ENCODE measurements around the gene JAKMIP2. TPM values are rescaled to one million over a fixed set of nuclear protein-coding genes. Genes with fewer than 3 reads are reported as not detected.

JAKMIP2 gene
- total and polyA plus RNA-seq, 11 donors = under 0.01 to 1.5 (median 0.16) TPM; not detected in 1

- peaks cover 0 to 5% (median 0%) of the 10 kb centered on the region in 12 donors for H3K4me1 ChIP-seq
- DNase-seq (no peak), ATAC-seq (no peak)
- no peaks in the 10 kb centered on the region for H3K9me3 ChIP-seq
- TF ChIP-seq POLR2A (IDR thresholded peaks at IDR 0.05) = no peak
- TF ChIP-seq CTCF (IDR thresholded peaks at IDR 0.05) = no peak
- no peaks in the 10 kb centered on the region for H3K27me3 ChIP-seq
- no peaks in the 10 kb centered on the region for H3K36me3 ChIP-seq
- H3K4me3 ChIP-seq = no peak overlapping the region
- intact Hi-C loops (cut with DNase I) = no loop called here
- no peak overlapping the region for H3K27ac ChIP-seq
- WGBS, 4 donors = 72 to 86% (median 78%) methylated on average over 1 of the region's 1 CpG
These were observed 111.7 kb downstream of the JAKMIP2 start for GRCh38 chr5:147670815-147671214.

GRCh38 chr5:147669169-147669869 lies 113.2 kb downstream of the JAKMIP2 start:
- WGBS, 4 donors = 23 to 30% (median 28%) methylated on average over 9 of the region's 9 CpGs
- Histone ChIP-seq H3K9me3 (no peaks in the 10 kb centered on the region), H3K27me3 (no peaks in the 10 kb centered on the region), H3K4me1 (peaks cover 0 to 5% (median 0%) of the 10 kb centered on the region in 12 donors), H3K27ac (peak overlapping the region in 1 of 12 donors; percentile 29), H3K4me3 (no peak overlapping the region), H3K36me3 (no peaks in the 10 kb centered on the region)
- ATAC-seq (peak in 1 of 4 donors; percentile 47), DNase-seq (no peak)
- intact Hi-C loops (cut with DNase I) = loop anchor here in 1 of 10 donors (10.0 kb wide), 1 partner anchor 105 kb away; no protein-coding TSS in a partner anchor
- TF ChIP-seq POLR2A (IDR thresholded peaks at IDR 0.05) (no peak), CTCF (IDR thresholded peaks at IDR 0.05) (no peak)

- WGBS, 4 donors = 88 to 93% (median 90%) methylated on average over 2 of the region's 2 CpGs
- intact Hi-C loops (cut with DNase I) = loop anchor here in 1 of 10 donors (10.0 kb wide), 1 partner anchor 106 kb away; no protein-coding TSS in a partner anchor
- no peak for ATAC-seq
- Histone ChIP-seq H3K4me1 (peaks cover 0 to 5% (median 0%) of the 10 kb centered on the region in 12 donors), H3K4me3 (no peak overlapping the region), H3K27ac (no peak overlapping the region), H3K27me3 (no peaks in the 10 kb centered on the region), H3K9me3 (no peaks in the 10 kb centered on the region), H3K36me3 (no peaks in the 10 kb centered on the region)
- no peak for DNase-seq
- TF ChIP-seq POLR2A (IDR thresholded peaks at IDR 0.05) (no peak), CTCF (IDR thresholded peaks at IDR 0.05) (no peak)
These were observed 114.1 kb downstream of the JAKMIP2 start for GRCh38 chr5:147668385-147668784.

- WGBS, 4 donors = 67 to 98% (median 87%) methylated on average over 1 of the region's 1 CpG
These were observed 115.2 kb downstream of the JAKMIP2 start for GRCh38 chr5:147667363-147667762.

More at GRCh38 chr5:147667363-147667762, 115.2 kb downstream of the JAKMIP2 start:
- intact Hi-C loops (cut with DNase I) = loop anchor here in 1 of 10 donors (10.0 kb wide), 1 partner anchor 107 kb away; no protein-coding TSS in a partner anchor
- no peak overlapping the region for H3K4me3 ChIP-seq
- ATAC-seq (no peak), DNase-seq (no peak)
- no peaks in the 10 kb centered on the region for H3K9me3 ChIP-seq
- no peaks in the 10 kb centered on the region for H3K36me3 ChIP-seq
- TF ChIP-seq CTCF (IDR thresholded peaks at IDR 0.05) = no peak
- peaks cover 0 to 5% (median 0%) of the 10 kb centered on the region in 12 donors for H3K4me1 ChIP-seq
- H3K27ac ChIP-seq = no peak overlapping the region
- no peaks in the 10 kb centered on the region for H3K27me3 ChIP-seq

All from heart left ventricle (tissue), 16 donors.